Endothelial cell of umbilical vein (primary cell): ENCODE results near the gene DIPK1A. TPM values are rescaled to one million over a fixed set of nuclear protein-coding genes. Genes with fewer than 3 reads are reported as not detected.

ENCODE experiments used
- BruUV-seq: library from RNA; stranded (reverse); fragments of 400-500 nt; replicated peaks from 2 replicates; lab custom pipeline; 2021; lab: Mats Ljungman, UMichigan
- CTCF ChIA-PET: fragments of 300-600, 350-600 bp; sonication (Branson Sonifier 250); formaldehyde crosslinking; loops from one replicate; lab custom pipeline; 2021; ENCODE audit warnings: antibody characterized with exemption, inconsistent platforms; lab: Charles Lee
- POLR2A ChIA-PET: fragments of 300-600, 350-600 bp; sonication (Branson Sonifier 250); formaldehyde crosslinking; loops from one replicate; lab custom pipeline; 2021; ENCODE audit warnings: antibody characterized with exemption, inconsistent platforms; lab: Charles Lee
- DNase-seq: peaks from one replicate; pipeline ENCODE4 v3.0.0-alpha.2; 2011; ENCODE audit warnings: low read depth, low spot score
- FAIRE-seq: peaks from 2 replicates; lab custom pipeline; 2011; peaks lifted over from hg19 to GRCh38; lab: Jason Lieb, UNC
- H2AFZ ChIP-seq: 2 replicates; pipeline ENCODE4 v1.6.0; 2012; ENCODE audit warnings: low read depth, low read length, control low read depth, inconsistent platforms
- H3K27ac ChIP-seq: 2 replicates; pipeline ENCODE4 v1.5.1; 2011; ENCODE audit warnings: low read depth, mild to moderate bottlenecking, control low read depth, low read length, moderate library complexity; ENCODE audit not compliant: insufficient read depth
- H3K27me3 ChIP-seq, 2 experiments: 2 replicates each; pipeline versions ENCODE4 v1.6.0 to v1.6.1; 2011; ENCODE audit warnings: low read length in 2 of 2, mixed read lengths in 1 of 2; ENCODE audit not compliant: control insufficient read depth in 2 of 2, insufficient read depth in 2 of 2
- H3K36me3 ChIP-seq, 2 experiments: 2 replicates in 1 of 2; 3 replicates in 1 of 2; pipeline ENCODE4 v1.5.1; 2011; ENCODE audit warnings: low read length in 2 of 2, mild to moderate bottlenecking in 1 of 2, moderate library complexity in 1 of 2; ENCODE audit not compliant: control insufficient read depth in 2 of 2, insufficient read depth in 2 of 2; ENCODE audit errors: extremely low read depth in 1 of 2
- H3K4me1 ChIP-seq: 3 replicates; pipeline ENCODE4 v1.5.1; 2011; ENCODE audit warnings: mild to moderate bottlenecking, low read length; ENCODE audit not compliant: control insufficient read depth, insufficient read depth; ENCODE audit errors: extremely low read depth
- H3K4me2 ChIP-seq: 2 replicates; pipeline ENCODE4 v1.6.1; 2011; ENCODE audit warnings: low read length, control low read depth, mixed read lengths; ENCODE audit not compliant: insufficient read depth
- H3K4me3 ChIP-seq, 3 experiments: fragments of 200-600 bp in 1 of 3; sonication (generic), shearing (Covaris generic) in 1 of 3; replicated peaks in 1 of 3; 2 replicates each; pipeline ENCODE4 v1.5.1; 2011 to 2016; ENCODE audit warnings: control low read depth in 3 of 3, low read length in 3 of 3, mild to moderate bottlenecking in 2 of 3, inconsistent platforms in 1 of 3, low read depth in 1 of 3, moderate library complexity in 1 of 3; ENCODE audit not compliant: insufficient read depth in 1 of 3
- H3K79me2 ChIP-seq: 2 replicates; pipeline ENCODE4 v1.6.0; 2012; ENCODE audit warnings: low read length, inconsistent platforms; ENCODE audit not compliant: control insufficient read depth, insufficient read depth
- H3K9ac ChIP-seq: replicated peaks from 2 replicates; pipeline ENCODE3; 2011; ENCODE audit warnings: low read length, control low read depth; ENCODE audit not compliant: insufficient read depth; ENCODE audit errors: extremely low read depth
- H3K9me1 ChIP-seq: replicated peaks from 3 replicates; pipeline ENCODE4 v1.6.0; 2011; ENCODE audit warnings: mild to moderate bottlenecking, low read length; ENCODE audit not compliant: control insufficient read depth, insufficient read depth; ENCODE audit errors: extremely low read depth
- H3K9me3 ChIP-seq: replicated peaks from 2 replicates; pipeline ENCODE4 v1.5.1; 2012; ENCODE audit warnings: low read length, inconsistent platforms; ENCODE audit not compliant: control insufficient read depth, insufficient read depth
- H4K20me1 ChIP-seq: replicated peaks from 2 replicates; pipeline ENCODE3; 2011; ENCODE audit warnings: mild to moderate bottlenecking, low read length; ENCODE audit not compliant: control insufficient read depth, insufficient read depth; ENCODE audit errors: extremely low read depth
- CTCF ChIP-seq, 2 donors: IDR thresholded peaks; 1 replicate in 1 of 2; 2 replicates in 1 of 2; pipeline ENCODE4 v1.5.1; 2011; ENCODE audit warnings: low read length in 2 of 2, mild to moderate bottlenecking in 2 of 2, moderate library complexity in 2 of 2, control low read depth in 1 of 2, inconsistent platforms in 1 of 2, low read depth in 1 of 2; ENCODE audit not compliant: insufficient read depth in 1 of 2; ENCODE audit errors: extremely low read depth in 1 of 2
- EZH2 ChIP-seq: IDR thresholded peaks from 2 replicates; pipeline ENCODE4 v1.6.1; 2012; ENCODE audit warnings: borderline replicate concordance, low read depth, mild to moderate bottlenecking, moderate library complexity, low read length, inconsistent platforms; ENCODE audit not compliant: severe bottlenecking
- JUN ChIP-seq: IDR thresholded peaks from 2 replicates; pipeline ENCODE4 v1.6.1; 2011; ENCODE audit warnings: borderline replicate concordance, low read depth; ENCODE audit not compliant: insufficient read length, insufficient read depth
- POLR2A ChIP-seq: IDR thresholded peaks from 2 replicates; pipeline ENCODE4 v1.6.1; 2012; ENCODE audit warnings: low read depth, mild to moderate bottlenecking, control low read depth, low read length
- POLR2AphosphoS5 ChIP-seq: IDR thresholded peaks from 2 replicates; pipeline ENCODE4 v1.6.1; 2012; ENCODE audit warnings: low read depth, mild to moderate bottlenecking, control low read depth, low read length, moderate library complexity; ENCODE audit not compliant: insufficient read depth
- dilution Hi-C: fragments of 300-500 bp; cut with MboI; formaldehyde crosslinking; loops from one replicate; pipeline ENCODE4 v1.15.0; 2019; ENCODE audit warnings: low sequenced_read_pairs; ENCODE audit not compliant: extremely low pct_ligation_motif_present
- intact Hi-C: fragments of 100-400 bp; cut with micrococcal nuclease; formaldehyde crosslinking; loops from one replicate; pipeline ENCODE4 v1.10.0; 2022
- polyA plus RNA-seq, 4 experiments: library from polyadenylated mRNA; depleted of rRNA in 3 of 4; stranded (reverse) in 3 of 4; unstranded in 1 of 4; fragments of >200 nt; gene quantifications; 2 replicates each; pipeline versions ENCODE4 v1.2.1 to v1.2.3, GENCODE V29; 2011 to 2012; ENCODE audit warnings: missing spikeins in 1 of 4
- total RNA-seq: library from RNA; stranded (reverse); gene quantifications from 2 replicates; pipeline ENCODE4 v1.2.3, GENCODE V29; 2021

DIPK1A gene
- total and polyA plus RNA-seq, 2 donors (not counting 3 experiments of a cell fraction or from before 2014, with no cell fraction given), result 0.25 to 0.93 TPM

GRCh38 chr1:92826792-92827191 is 134.5 kb downstream of the DIPK1A start:
- ChIA-PET CTCF (interaction anchor here (1.5 to 3.1 kb wide), 2 partner anchors 8 to 188 kb away, joined by 3 to 33 read pairs; no protein-coding TSS in a partner anchor), POLR2A (no interaction called here)
- Histone ChIP-seq H3K4me1 (peaks cover 3% of the 10 kb centered on the region), H3K4me2 (no peak overlapping the region), H3K9ac (no peak overlapping the region), H3K27me3 (no peaks in the 10 kb centered on the region), H4K20me1 (no peaks in the 10 kb centered on the region), H2AFZ (peak overlapping the region; percentile 20), H3K9me3 (no peaks in the 10 kb centered on the region), H3K36me3 (no peaks in the 10 kb centered on the region), H3K79me2 (no peaks in the 10 kb centered on the region), H3K9me1 (no peaks in the 10 kb centered on the region), H3K27ac (no peak overlapping the region), H3K4me3 (no peak overlapping the region)
- TF ChIP-seq POLR2A (no peak), CTCF (IDR thresholded peaks at IDR 0.05; ENCODE audit: extremely low read depth in 1 of 2, insufficient read depth in 1 of 2, low read depth in 1 of 2, low read length in 2 of 2) (no peak), JUN (peak; percentile 12)
- no peak for DNase-seq
- dilution Hi-C loops, result no loop called here
- intact Hi-C loops, result no loop called here
- no TSS peak for BruUV-seq
- peak; percentile 26 for FAIRE-seq

- Histone ChIP-seq H3K36me3 (no peaks in the 10 kb centered on the region), H3K9me3 (no peaks in the 10 kb centered on the region), H3K27me3 (no peaks in the 10 kb centered on the region), H3K4me1 (no peaks in the 10 kb centered on the region), H3K4me2 (no peak overlapping the region), H3K27ac (no peak overlapping the region), H2AFZ (no peak overlapping the region), H3K4me3 (no peak overlapping the region), H4K20me1 (no peaks in the 10 kb centered on the region), H3K9ac (no peak overlapping the region), H3K79me2 (no peaks in the 10 kb centered on the region), H3K9me1 (no peaks in the 10 kb centered on the region)
- intact Hi-C loops, result no loop called here
- dilution Hi-C loops, result no loop called here
- no TSS peak for BruUV-seq
- ChIA-PET CTCF (no interaction called here), POLR2A (no interaction called here)
- TF ChIP-seq POLR2AphosphoS5 (no peak), EZH2 (no peak), JUN (no peak)
- FAIRE-seq (no peak), DNase-seq (no peak)
Measured at GRCh38 chr1:92822879-92823278, 138.4 kb downstream of the DIPK1A start.
